ENCODE results near the gene KCNQ5. TPM values are rescaled to one million over a fixed set of nuclear protein-coding genes. Genes with fewer than 3 reads are reported as not detected.
"Not testable (repeated sequence)": the region's sequence is repeated elsewhere in the genome, so short reads cannot be mapped to it uniquely, and the experiment has no call there.

The KCNQ5 gene
- total and polyA plus RNA-seq, 10 of the 15 experiments (the other 5 are each of a cell fraction or from before 2014, with no cell fraction given): 0.60 to 16.2 (median 3.2) TPM

DNA sequence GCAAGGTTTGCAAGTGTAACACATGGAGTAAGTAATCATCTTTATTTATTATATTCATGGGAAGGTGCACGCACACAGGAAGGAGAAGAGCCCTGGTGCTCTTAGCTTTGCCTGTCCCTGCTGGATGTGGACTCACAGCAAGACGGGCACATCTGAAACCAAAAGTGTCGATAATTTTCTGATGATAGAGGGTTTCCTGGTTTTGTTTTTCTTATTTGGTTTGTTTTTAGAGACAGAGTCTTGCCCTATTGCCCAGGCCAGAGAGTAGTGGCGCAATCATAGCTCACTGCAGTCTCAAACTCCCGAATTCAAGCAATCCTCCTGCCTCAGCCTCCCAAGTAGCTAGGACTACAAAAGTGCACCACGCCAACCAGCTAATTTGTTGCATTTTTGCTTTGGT is 611.2 kb downstream of the KCNQ5 start (continued):
- no peak for TF ChIP-seq RAD21 (IDR thresholded peaks at IDR 0.05; ENCODE audit: insufficient read depth, low read depth, low read length)

- H3K4me3 ChIP-seq; H3K9ac ChIP-seq (ENCODE audit: control insufficient read depth, insufficient read depth, low read length); H3K9me3 ChIP-seq (replicated peaks; ENCODE audit: control insufficient read depth, insufficient read depth, low read length); intact Hi-C loops (cut with micrococcal nuclease; ENCODE audit: unreplicated experiment); H3K4me2 ChIP-seq (ENCODE audit: control insufficient read depth, insufficient read depth); H4K20me1 ChIP-seq (ENCODE audit: control insufficient read depth, insufficient read depth); H2AFZ ChIP-seq (ENCODE audit: control insufficient read depth, low read depth, low read length); CTCF ChIA-PET; H3K27me3 ChIP-seq (replicated peaks in 1 of 2; ENCODE audit: control insufficient read depth in 2 of 2, insufficient read depth in 2 of 2, low read length in 1 of 2); in situ Hi-C loops (cut with MboI); H3K79me2 ChIP-seq (ENCODE audit: control insufficient read depth, insufficient read depth, low read length); DNase-seq (ENCODE audit: low read depth, low spot score); H3K27ac ChIP-seq (ENCODE audit: control insufficient read depth, insufficient read depth); ATAC-seq; BruUV-seq (replicated peaks); H3K36me3 ChIP-seq (ENCODE audit: control insufficient read depth in 2 of 2, insufficient read depth in 2 of 2, low read length in 1 of 2); SMC1A ChIA-PET (ENCODE audit: uncharacterized antibody, unreplicated experiment); POLR2A ChIA-PET; H3K4me1 ChIP-seq (ENCODE audit: control insufficient read depth, insufficient read depth, low read length); RAD21 ChIA-PET (ENCODE audit: unreplicated experiment): not testable (repeated sequence)
- whole genome bisulfite sequencing (ENCODE audit: insufficient coverage, insufficient replicate concordance, low lambda C conversion rate, missing lambda C conversion rate): 88% methylated on average over 3 of the region's 3 CpGs
- FAIRE-seq: peak; percentile 70
Measured at GRCh38 chr6:73233971-73234370, 612.1 kb downstream of the KCNQ5 start.

DNA sequence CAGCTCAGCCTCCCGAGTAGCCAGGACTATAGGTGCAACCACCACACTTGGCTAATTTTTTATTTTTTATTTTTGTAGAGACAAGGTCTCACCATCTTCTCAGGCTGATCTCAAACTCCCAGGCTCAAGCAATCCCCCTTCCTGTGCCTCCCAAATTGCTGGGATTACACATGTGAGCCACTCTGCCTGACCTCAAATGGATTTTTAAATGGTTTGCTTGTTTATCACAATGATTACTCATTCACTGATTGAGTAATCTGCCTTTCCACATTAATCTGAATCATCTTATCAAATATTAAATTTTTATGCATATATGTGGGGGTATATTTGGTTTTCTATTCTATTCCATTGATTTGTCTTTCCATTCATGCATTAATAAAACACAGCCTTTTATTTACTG is 612.9 kb downstream of the KCNQ5 start:
- in situ Hi-C loops (cut with MboI) (no loop called here), intact Hi-C loops (cut with micrococcal nuclease; ENCODE audit: unreplicated experiment) (no loop called here)
- H3K4me2 ChIP-seq (ENCODE audit: control insufficient read depth, insufficient read depth): no peak overlapping the region
- H3K79me2 ChIP-seq (ENCODE audit: control insufficient read depth, insufficient read depth, low read length): no peaks in the 10 kb centered on the region
- ATAC-seq: no peak
- no peak overlapping the region for H3K4me3 ChIP-seq
- no TSS peak for BruUV-seq (replicated peaks)
- no peak overlapping the region for H2AFZ ChIP-seq (ENCODE audit: control insufficient read depth, low read depth, low read length)
- no peak overlapping the region for H3K27ac ChIP-seq (ENCODE audit: control insufficient read depth, insufficient read depth)
- H4K20me1 ChIP-seq (ENCODE audit: control insufficient read depth, insufficient read depth): no peaks in the 10 kb centered on the region
- no peaks in the 10 kb centered on the region for H3K4me1 ChIP-seq (ENCODE audit: control insufficient read depth, insufficient read depth, low read length)
- TF ChIP-seq, protein P1, sequence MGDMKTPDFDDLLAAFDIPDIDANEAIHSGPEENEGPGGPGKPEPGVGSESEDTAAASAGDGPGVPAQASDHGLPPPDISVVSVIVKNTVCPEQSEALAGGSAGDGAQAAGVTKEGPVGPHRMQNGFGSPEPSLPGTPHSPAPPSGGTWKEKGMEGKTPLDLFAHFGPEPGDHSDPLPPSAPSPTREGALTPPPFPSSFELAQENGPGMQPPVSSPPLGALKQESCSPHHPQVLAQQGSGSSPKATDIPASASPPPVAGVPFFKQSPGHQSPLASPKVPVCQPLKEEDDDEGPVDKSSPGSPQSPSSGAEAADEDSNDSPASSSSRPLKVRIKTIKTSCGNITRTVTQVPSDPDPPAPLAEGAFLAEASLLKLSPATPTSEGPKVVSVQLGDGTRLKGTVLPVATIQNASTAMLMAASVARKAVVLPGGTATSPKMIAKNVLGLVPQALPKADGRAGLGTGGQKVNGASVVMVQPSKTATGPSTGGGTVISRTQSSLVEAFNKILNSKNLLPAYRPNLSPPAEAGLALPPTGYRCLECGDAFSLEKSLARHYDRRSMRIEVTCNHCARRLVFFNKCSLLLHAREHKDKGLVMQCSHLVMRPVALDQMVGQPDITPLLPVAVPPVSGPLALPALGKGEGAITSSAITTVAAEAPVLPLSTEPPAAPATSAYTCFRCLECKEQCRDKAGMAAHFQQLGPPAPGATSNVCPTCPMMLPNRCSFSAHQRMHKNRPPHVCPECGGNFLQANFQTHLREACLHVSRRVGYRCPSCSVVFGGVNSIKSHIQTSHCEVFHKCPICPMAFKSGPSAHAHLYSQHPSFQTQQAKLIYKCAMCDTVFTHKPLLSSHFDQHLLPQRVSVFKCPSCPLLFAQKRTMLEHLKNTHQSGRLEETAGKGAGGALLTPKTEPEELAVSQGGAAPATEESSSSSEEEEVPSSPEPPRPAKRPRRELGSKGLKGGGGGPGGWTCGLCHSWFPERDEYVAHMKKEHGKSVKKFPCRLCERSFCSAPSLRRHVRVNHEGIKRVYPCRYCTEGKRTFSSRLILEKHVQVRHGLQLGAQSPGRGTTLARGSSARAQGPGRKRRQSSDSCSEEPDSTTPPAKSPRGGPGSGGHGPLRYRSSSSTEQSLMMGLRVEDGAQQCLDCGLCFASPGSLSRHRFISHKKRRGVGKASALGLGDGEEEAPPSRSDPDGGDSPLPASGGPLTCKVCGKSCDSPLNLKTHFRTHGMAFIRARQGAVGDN (IDR thresholded peaks at IDR 0.05): no peak
- TF ChIP-seq EP300 (IDR thresholded peaks at IDR 0.05; ENCODE audit: borderline replicate concordance in 1 of 2, control insufficient read depth in 1 of 2, low read depth in 2 of 2, low read length in 2 of 2) (no peak), CBX5 (IDR thresholded peaks at IDR 0.05; ENCODE audit: low read depth) (no peak), MXI1 (IDR thresholded peaks at IDR 0.05; ENCODE audit: low read depth, low read length) (no peak), TBL1XR1 (IDR thresholded peaks at IDR 0.05; ENCODE audit: low read depth, low read length) (no peak)
- no peak for FAIRE-seq
- H3K9ac ChIP-seq (ENCODE audit: control insufficient read depth, insufficient read depth, low read length): no peak overlapping the region
- no peaks in the 10 kb centered on the region for H3K9me3 ChIP-seq (replicated peaks; ENCODE audit: control insufficient read depth, insufficient read depth, low read length)
- WGBS (ENCODE audit: insufficient coverage, insufficient replicate concordance, low lambda C conversion rate, missing lambda C conversion rate): 76% methylated on average over 1 of the region's 1 CpG
- ChIA-PET SMC1A (ENCODE audit: uncharacterized antibody, unreplicated experiment) (interaction anchor here (0.6 kb wide), 1 partner anchor 552 kb away, joined by 3 read pairs; no protein-coding TSS in a partner anchor), RAD21 (ENCODE audit: unreplicated experiment) (no interaction called here), POLR2A (no interaction called here), CTCF (no interaction called here)
- no peak for DNase-seq (ENCODE audit: low read depth, low spot score)
- H3K27me3 ChIP-seq (replicated peaks in 1 of 2; ENCODE audit: control insufficient read depth in 2 of 2, insufficient read depth in 2 of 2, low read length in 1 of 2): no peaks in the 10 kb centered on the region
- no peaks in the 10 kb centered on the region for H3K36me3 ChIP-seq (ENCODE audit: control insufficient read depth in 2 of 2, insufficient read depth in 2 of 2, low read length in 1 of 2)

Data from GM12878 (cell line).